ENCODE measurements around the gene SSBP3. TPM values are rescaled to one million over a fixed set of nuclear protein-coding genes. Genes with fewer than 3 reads are reported as not detected.

The SSBP3 gene
- total RNA-seq, 2 donors from 2014 or later, result 63.8 to 76.5 TPM

DNA sequence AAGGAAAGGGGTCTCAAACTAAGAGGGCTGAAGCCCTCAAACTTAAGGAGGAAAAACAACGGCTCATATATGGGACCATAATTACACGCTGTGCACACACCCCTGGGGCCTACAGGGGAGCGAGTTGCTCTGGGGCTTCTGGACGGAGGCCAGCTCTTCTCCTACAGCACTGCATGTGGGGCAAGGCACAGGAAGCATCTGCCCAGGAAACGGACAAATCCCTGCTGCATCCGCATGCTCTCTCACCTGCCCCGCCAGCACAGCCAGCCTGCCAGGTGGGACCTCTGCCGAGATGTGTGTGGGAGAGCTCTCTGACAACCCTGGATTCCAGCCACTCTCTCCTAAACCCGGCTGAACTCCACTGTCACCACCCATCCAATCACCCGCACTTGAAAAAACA is 152.1 kb downstream of the SSBP3 start:
- H3K4me1 ChIP-seq, result no peaks in the 10 kb centered on the region
- H3K27me3 ChIP-seq, result no peaks in the 10 kb centered on the region
- intact Hi-C loops (cut with DNase I), result no loop called here
- H3K36me3 ChIP-seq, result no peaks in the 10 kb centered on the region
- no peak overlapping the region for H3K9ac ChIP-seq (ENCODE audit: low read depth in 2 of 2, low read length in 2 of 2)
- no peaks in the 10 kb centered on the region for H3K9me3 ChIP-seq
- H3K4me3 ChIP-seq, result no peak overlapping the region
- TF ChIP-seq, protein P1, sequence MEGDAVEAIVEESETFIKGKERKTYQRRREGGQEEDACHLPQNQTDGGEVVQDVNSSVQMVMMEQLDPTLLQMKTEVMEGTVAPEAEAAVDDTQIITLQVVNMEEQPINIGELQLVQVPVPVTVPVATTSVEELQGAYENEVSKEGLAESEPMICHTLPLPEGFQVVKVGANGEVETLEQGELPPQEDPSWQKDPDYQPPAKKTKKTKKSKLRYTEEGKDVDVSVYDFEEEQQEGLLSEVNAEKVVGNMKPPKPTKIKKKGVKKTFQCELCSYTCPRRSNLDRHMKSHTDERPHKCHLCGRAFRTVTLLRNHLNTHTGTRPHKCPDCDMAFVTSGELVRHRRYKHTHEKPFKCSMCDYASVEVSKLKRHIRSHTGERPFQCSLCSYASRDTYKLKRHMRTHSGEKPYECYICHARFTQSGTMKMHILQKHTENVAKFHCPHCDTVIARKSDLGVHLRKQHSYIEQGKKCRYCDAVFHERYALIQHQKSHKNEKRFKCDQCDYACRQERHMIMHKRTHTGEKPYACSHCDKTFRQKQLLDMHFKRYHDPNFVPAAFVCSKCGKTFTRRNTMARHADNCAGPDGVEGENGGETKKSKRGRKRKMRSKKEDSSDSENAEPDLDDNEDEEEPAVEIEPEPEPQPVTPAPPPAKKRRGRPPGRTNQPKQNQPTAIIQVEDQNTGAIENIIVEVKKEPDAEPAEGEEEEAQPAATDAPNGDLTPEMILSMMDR (IDR thresholded peaks at IDR 0.05), result no peak
- no peak overlapping the region for H3K27ac ChIP-seq
- DNase-seq, result peak; percentile 45

DNA sequence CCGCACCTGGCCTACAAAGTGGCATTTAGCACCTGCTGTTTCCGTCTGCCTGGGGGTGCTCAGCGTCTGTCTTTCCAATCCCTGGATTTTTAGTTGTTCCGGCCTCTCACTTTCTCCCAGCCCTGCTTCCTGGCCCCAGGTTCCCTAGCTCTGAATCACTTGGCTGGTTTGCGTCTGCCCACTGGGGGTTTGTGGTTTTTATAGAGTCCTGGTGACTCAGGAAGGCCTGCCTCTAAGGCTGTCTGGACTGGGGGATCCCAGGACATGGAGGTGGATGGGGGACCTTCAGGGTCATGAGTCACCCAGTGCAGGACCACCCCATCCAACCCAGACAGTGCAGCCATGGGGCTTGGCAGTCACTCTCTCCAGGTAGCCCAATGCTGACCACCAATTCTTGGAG is 152.7 kb downstream of the SSBP3 start:
- peak overlapping the region in 1 of 2 donors; percentile 9 for H3K9ac ChIP-seq (ENCODE audit: low read depth in 2 of 2, low read length in 2 of 2)
- H3K27me3 ChIP-seq, result no peaks in the 10 kb centered on the region
- TF ChIP-seq, protein P1 (IDR thresholded peaks at IDR 0.05), result no peak
- DNase-seq, result no peak
- H3K4me1 ChIP-seq, result no peaks in the 10 kb centered on the region
- H3K36me3 ChIP-seq, result no peaks in the 10 kb centered on the region
- intact Hi-C loops (cut with DNase I), result no loop called here
- no peak overlapping the region for H3K27ac ChIP-seq
- no peaks in the 10 kb centered on the region for H3K9me3 ChIP-seq
- H3K4me3 ChIP-seq, result no peak overlapping the region

DNA sequence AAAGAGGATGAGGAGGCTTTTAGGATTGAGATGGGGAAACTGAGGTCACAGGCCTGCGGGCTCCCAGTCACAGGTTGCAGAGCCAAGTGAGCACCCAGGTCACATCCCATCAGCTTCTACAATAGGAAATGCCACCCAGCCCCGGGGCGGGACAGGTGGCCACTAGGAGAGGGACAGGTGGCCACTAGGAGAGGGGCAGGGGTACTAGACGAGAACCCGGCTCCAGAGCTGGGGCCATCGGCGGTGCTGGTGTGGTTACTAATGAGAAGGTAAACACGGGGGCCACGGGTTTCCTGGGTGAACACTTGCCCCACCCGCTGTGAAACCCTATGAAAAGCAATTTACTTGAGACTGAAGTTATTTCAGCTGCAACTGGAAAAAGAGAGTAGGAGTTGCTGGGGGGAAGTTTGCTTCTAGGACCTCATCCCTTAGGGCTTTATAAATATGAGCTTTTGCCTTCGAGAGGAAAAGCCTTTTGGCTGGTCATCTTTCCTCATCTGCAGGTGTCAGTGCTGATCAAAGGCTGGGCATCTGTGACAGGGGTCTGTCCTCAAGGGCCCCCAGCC is 153.7 kb downstream of the SSBP3 start:
- no peaks in the 10 kb centered on the region for H3K4me1 ChIP-seq
- H3K9ac ChIP-seq (ENCODE audit: low read depth in 2 of 2, low read length in 2 of 2), result no peak overlapping the region
- H3K27me3 ChIP-seq, result no peaks in the 10 kb centered on the region
- H3K36me3 ChIP-seq, result no peaks in the 10 kb centered on the region
- H3K4me3 ChIP-seq, result no peak overlapping the region
- TF ChIP-seq, protein P1 (IDR thresholded peaks at IDR 0.05), result no peak
- DNase-seq, result no peak
- intact Hi-C loops (cut with DNase I), result no loop called here
- no peaks in the 10 kb centered on the region for H3K9me3 ChIP-seq
- H3K27ac ChIP-seq, result no peak overlapping the region

DNA sequence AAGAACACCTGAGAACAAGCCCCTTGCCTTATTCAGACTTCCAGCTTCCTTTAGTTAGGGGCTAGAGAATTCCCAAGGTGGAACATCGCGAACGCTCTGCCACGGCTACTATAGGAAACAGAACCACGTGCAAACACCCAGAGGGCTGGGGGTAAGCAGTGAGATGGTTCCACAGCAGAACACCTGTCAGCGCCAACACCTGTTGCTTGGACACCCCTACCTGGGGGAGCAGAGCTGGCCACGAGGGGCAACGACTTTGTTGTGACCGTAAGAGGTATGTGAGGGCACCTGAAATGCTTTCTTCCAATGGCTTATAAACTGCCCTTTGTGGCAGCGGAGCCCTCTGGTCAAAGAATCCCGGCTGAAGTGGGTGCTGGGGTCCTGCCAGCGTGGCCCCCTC is 155.5 kb downstream of the SSBP3 start:
- H3K9me3 ChIP-seq, result no peaks in the 10 kb centered on the region
- no peaks in the 10 kb centered on the region for H3K27me3 ChIP-seq
- no peak for DNase-seq
- H3K9ac ChIP-seq (ENCODE audit: low read depth in 2 of 2, low read length in 2 of 2), result no peak overlapping the region
- no peaks in the 10 kb centered on the region for H3K36me3 ChIP-seq
- H3K4me3 ChIP-seq, result no peak overlapping the region
- intact Hi-C loops (cut with DNase I), result no loop called here
- TF ChIP-seq, protein P1 (IDR thresholded peaks at IDR 0.05), result no peak
- H3K4me1 ChIP-seq, result no peaks in the 10 kb centered on the region
- no peak overlapping the region for H3K27ac ChIP-seq

DNA sequence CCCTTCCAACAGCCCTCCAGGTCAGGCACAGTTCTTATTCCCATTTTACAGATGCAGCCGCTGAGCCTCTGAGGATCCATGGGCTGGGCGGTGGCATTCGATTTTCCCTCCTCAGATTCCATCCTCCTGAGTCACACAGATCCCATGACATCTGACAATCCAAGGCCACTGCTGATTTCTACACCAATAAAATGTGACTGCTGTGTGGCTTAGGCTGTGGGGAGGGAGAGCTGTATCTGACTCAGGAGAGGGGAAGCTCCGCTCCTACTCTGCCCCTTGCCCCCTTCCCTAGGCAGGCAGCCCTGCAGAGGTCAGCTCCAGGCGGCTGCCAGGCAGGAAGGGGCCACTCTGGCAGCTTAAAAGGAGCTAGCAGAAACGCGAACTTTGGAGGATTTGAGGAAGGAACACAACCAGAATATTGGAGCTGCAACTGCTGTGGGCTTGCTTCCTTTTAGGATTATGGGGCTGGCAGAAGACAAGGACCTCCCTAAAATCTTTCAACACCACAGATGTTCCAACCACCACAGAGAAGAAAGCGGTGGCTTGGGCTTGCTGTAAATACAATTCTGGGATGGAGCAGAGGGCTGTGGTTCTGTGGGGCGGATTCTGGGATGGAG is 156.3 kb downstream of the SSBP3 start:
- DNase-seq, result no peak
- no peak overlapping the region for H3K4me3 ChIP-seq
- intact Hi-C loops (cut with DNase I), result no loop called here
- no peak overlapping the region for H3K27ac ChIP-seq
- no peaks in the 10 kb centered on the region for H3K9me3 ChIP-seq
- TF ChIP-seq, protein P1 (IDR thresholded peaks at IDR 0.05), result no peak
- no peaks in the 10 kb centered on the region for H3K36me3 ChIP-seq
- H3K27me3 ChIP-seq, result no peaks in the 10 kb centered on the region
- no peaks in the 10 kb centered on the region for H3K4me1 ChIP-seq
- H3K9ac ChIP-seq (ENCODE audit: low read depth in 2 of 2, low read length in 2 of 2), result no peak overlapping the region
